H1 (cell line): ENCODE measurements around the gene DIDO1. TPM values are rescaled to one million over a fixed set of nuclear protein-coding genes. Genes with fewer than 3 reads are reported as not detected.
A peak's percentile ranks its signal among the peaks of the same experiment; 100 is the strongest.

Source experiments
- CTCF ChIA-PET: fragments of 300-600 bp; sonication (Branson Sonifier 250); formaldehyde crosslinking; loops from one replicate; lab custom pipeline; 2021; ENCODE audit not compliant: partially characterized antibody; lab: Charles Lee
- POLR2A ChIA-PET: fragments of 300-600 bp; sonication (Branson Sonifier 250); formaldehyde crosslinking; loops from one replicate; lab custom pipeline; 2021; ENCODE audit warnings: inconsistent platforms; ENCODE audit not compliant: partially characterized antibody; lab: Charles Lee
- DNase-seq, 2 experiments: peaks; one replicate each; pipeline versions ENCODE4 v3.0.0 to v3.0.0-alpha.2; 2010 to 2022; ENCODE audit warnings: low spot score in 2 of 2, low read depth in 1 of 2, mixed read lengths in 1 of 2
- FAIRE-seq: peaks from 2 replicates; lab custom pipeline; 2011; peaks lifted over from hg19 to GRCh38; lab: Jason Lieb, UNC
- H2AFZ ChIP-seq: 2 replicates; pipeline ENCODE4 v1.8.1; 2012; ENCODE audit warnings: low read length, inconsistent platforms
- H2AK5ac ChIP-seq: 2 replicates; pipeline ENCODE4 v1.6.1; 2013; ENCODE audit warnings: low read depth, low read length
- H2BK120ac ChIP-seq: replicated peaks from 2 replicates; pipeline ENCODE3; 2013; ENCODE audit warnings: low read depth, low read length, inconsistent platforms
- H2BK12ac ChIP-seq: 2 replicates; pipeline ENCODE4 v1.6.1; 2013; ENCODE audit warnings: low read depth, low read length
- H2BK15ac ChIP-seq: 2 replicates; pipeline ENCODE4 v1.6.1; 2013; ENCODE audit warnings: low read length
- H2BK20ac ChIP-seq: 2 replicates; pipeline ENCODE4 v1.6.1; 2013; ENCODE audit warnings: low read length
- H2BK5ac ChIP-seq: 2 replicates; pipeline ENCODE4 v1.6.1; 2013; ENCODE audit warnings: low read depth, low read length
- H3K14ac ChIP-seq: 2 replicates; pipeline ENCODE4 v1.6.1; 2013; ENCODE audit warnings: inconsistent platforms; ENCODE audit not compliant: insufficient read length
- H3K18ac ChIP-seq: 2 replicates; pipeline ENCODE4 v1.6.1; 2013; ENCODE audit warnings: low read length; ENCODE audit errors: extremely low read depth
- H3K23ac ChIP-seq: 2 replicates; pipeline ENCODE4 v1.6.1; 2013; ENCODE audit warnings: inconsistent platforms; ENCODE audit not compliant: insufficient read length
- H3K23me2 ChIP-seq: 2 replicates; pipeline ENCODE4 v1.6.1; 2013; ENCODE audit warnings: low read depth, low read length
- H3K27ac ChIP-seq: 2 replicates; pipeline ENCODE4 v1.6.1; 2011; ENCODE audit warnings: low read depth, low read length, inconsistent platforms
- H3K27me3 ChIP-seq, 4 experiments: replicated peaks in 1 of 4; 1 replicate in 1 of 4; 2 replicates in 3 of 4; pipeline versions ENCODE4 v1.6.1 to v1.8.1; 2011 to 2013; ENCODE audit warnings: low read length in 3 of 4, mild to moderate bottlenecking in 3 of 4, inconsistent platforms in 2 of 4, mixed read lengths in 2 of 4, moderate library complexity in 1 of 4; ENCODE audit not compliant: control insufficient read depth in 3 of 4, insufficient read depth in 3 of 4; ENCODE audit errors: extremely low read depth in 1 of 4
- H3K36me3 ChIP-seq, 4 experiments: 2 replicates each; pipeline versions ENCODE4 v1.6.1 to v1.8.1; 2011 to 2013; ENCODE audit warnings: mild to moderate bottlenecking in 4 of 4, low read length in 3 of 4, moderate library complexity in 2 of 4, control low read depth in 1 of 4, inconsistent platforms in 1 of 4; ENCODE audit not compliant: insufficient read depth in 4 of 4, control insufficient read depth in 2 of 4
- H3K4ac ChIP-seq: replicated peaks from 2 replicates; pipeline ENCODE3; 2013; ENCODE audit warnings: low read length, low read depth, mixed read lengths, inconsistent platforms; ENCODE audit not compliant: insufficient read length
- H3K4me1 ChIP-seq, 4 experiments: replicated peaks in 1 of 4; 1 replicate in 1 of 4; 2 replicates in 3 of 4; pipeline versions ENCODE4 v1.6.1 to v1.8.1; 2011 to 2013; ENCODE audit warnings: low read length in 3 of 4, inconsistent platforms in 2 of 4, mixed read lengths in 1 of 4; ENCODE audit not compliant: insufficient read depth in 4 of 4, control insufficient read depth in 3 of 4
- H3K4me2 ChIP-seq, 2 experiments: 2 replicates each; pipeline versions ENCODE4 v1.6.1 to v1.8.1; 2011 to 2013; ENCODE audit warnings: low read depth in 2 of 2, low read length in 2 of 2, control low read depth in 1 of 2, inconsistent platforms in 1 of 2, mild to moderate bottlenecking in 1 of 2; ENCODE audit not compliant: insufficient read depth in 1 of 2
- H3K4me3 ChIP-seq, 4 experiments: fragments of 200-600, 300-600 bp in 1 of 4; sonication (generic), shearing (Covaris generic), sonication (Bioruptor Twin) in 1 of 4; 2 replicates each; pipeline versions ENCODE4 v1.5.1 to v1.8.1; 2011 to 2016; ENCODE audit warnings: low read length in 4 of 4, low read depth in 3 of 4, control low read depth in 2 of 4, inconsistent platforms in 2 of 4, mild to moderate bottlenecking in 2 of 4, mixed read lengths in 1 of 4, moderate library complexity in 1 of 4; ENCODE audit not compliant: insufficient read depth in 2 of 4; ENCODE audit errors: extremely low read depth in 1 of 4
- H3K56ac ChIP-seq: replicated peaks from 2 replicates; pipeline ENCODE3; 2013; ENCODE audit warnings: low read depth, mild to moderate bottlenecking, mixed read lengths, low read length, inconsistent platforms; ENCODE audit not compliant: insufficient read length
- H3K79me1 ChIP-seq: 2 replicates; pipeline ENCODE4 v1.6.1; 2013; ENCODE audit warnings: low read depth, low read length, control low read depth
- H3K79me2 ChIP-seq, 2 experiments: 2 replicates each; pipeline versions ENCODE4 v1.6.1 to v1.8.1; 2012 to 2013; ENCODE audit warnings: low read length in 2 of 2, mild to moderate bottlenecking in 2 of 2, inconsistent platforms in 1 of 2; ENCODE audit not compliant: insufficient read depth in 2 of 2, control insufficient read depth in 1 of 2
- H3K9ac ChIP-seq, 4 experiments: replicated peaks in 1 of 4; 1 replicate in 1 of 4; 2 replicates in 3 of 4; pipeline versions ENCODE4 v1.6.1 to v1.8.1; 2011 to 2013; ENCODE audit warnings: low read depth in 3 of 4, low read length in 3 of 4, control low read depth in 2 of 4, mild to moderate bottlenecking in 2 of 4, moderate library complexity in 2 of 4, inconsistent platforms in 1 of 4; ENCODE audit errors: extremely low read depth in 1 of 4
- H3K9me3 ChIP-seq, 2 experiments: 2 replicates each; pipeline versions ENCODE4 v1.6.1 to v1.8.1; 2012 to 2013; ENCODE audit warnings: mild to moderate bottlenecking in 2 of 2, moderate library complexity in 2 of 2, control low read depth in 1 of 2, inconsistent platforms in 1 of 2, low read depth in 1 of 2, low read length in 1 of 2, mixed read lengths in 1 of 2; ENCODE audit not compliant: insufficient read depth in 2 of 2
- H4K20me1 ChIP-seq, 2 experiments: replicated peaks in 1 of 2; 2 replicates each; pipeline versions ENCODE3 to v1.8.1; 2011 to 2013; ENCODE audit warnings: inconsistent platforms in 2 of 2, low read length in 2 of 2, mild to moderate bottlenecking in 1 of 2; ENCODE audit not compliant: insufficient read depth in 2 of 2, control insufficient read depth in 1 of 2
- H4K5ac ChIP-seq: 2 replicates; pipeline ENCODE4 v1.6.1; 2013; ENCODE audit warnings: low read length, low read depth, mixed read lengths, inconsistent platforms; ENCODE audit not compliant: insufficient read length
- H4K8ac ChIP-seq: 2 replicates; pipeline ENCODE4 v1.8.0; 2013; ENCODE audit warnings: mild to moderate bottlenecking, moderate library complexity, low read length, inconsistent platforms; ENCODE audit not compliant: insufficient read depth; ENCODE audit errors: extremely low read depth
- H4K91ac ChIP-seq: replicated peaks from 2 replicates; pipeline ENCODE3; 2013; ENCODE audit warnings: low read length, mixed read lengths, inconsistent platforms; ENCODE audit not compliant: insufficient read length
- BACH1 ChIP-seq: IDR thresholded peaks from 2 replicates; pipeline ENCODE4 v1.6.1; 2012; ENCODE audit warnings: low read length, improper control_type of control experiment
- PHF8 ChIP-seq: fragments of 200-600 bp; sonication (generic); conservative IDR thresholded peaks from 2 replicates; pipeline ENCODE4 v1.7.1; 2012; ENCODE audit warnings: low read depth, mild to moderate bottlenecking, inconsistent platforms, low read length, moderate library complexity
- POLR2A ChIP-seq, 2 experiments: IDR thresholded peaks; 1 replicate in 1 of 2; 2 replicates in 1 of 2; pipeline ENCODE4 v1.6.1; 2011; ENCODE audit warnings: low read depth in 2 of 2, low read length in 2 of 2, mild to moderate bottlenecking in 2 of 2; ENCODE audit errors: control extremely low read depth in 1 of 2
- POLR2AphosphoS5 ChIP-seq: IDR thresholded peaks from 2 replicates; pipeline ENCODE4 v1.6.1; 2011; ENCODE audit warnings: low read depth, low read length
- WGBS, 2 experiments: shearing (Covaris generic) in 1 of 2; methylation state at CpG; one replicate each; pipeline versions ENCODE4 v1.1.6 to v1.1.7; 2013 to 2015; ENCODE audit warnings: low lambda C conversion rate in 2 of 2, mixed read lengths in 2 of 2, inconsistent platforms in 1 of 2, low coverage in 1 of 2, missing lambda C conversion rate in 1 of 2; ENCODE audit not compliant: insufficient replicate concordance in 2 of 2, insufficient coverage in 1 of 2, insufficient read length in 1 of 2; ENCODE audit errors: extremely low coverage in 1 of 2, missing lambda C conversion rate in 1 of 2; 5-methylcytosine and 5-hydroxymethylcytosine counted together
- polyA plus RNA-seq, 7 experiments: library from polyadenylated mRNA; depleted of rRNA in 3 of 7; stranded (reverse) in 5 of 7; unstranded in 2 of 7; fragments of >200 nt in 5 of 7; fragments of 200-250 nt in 2 of 7; gene quantifications; 1 replicate in 5 of 7; 2 replicates in 1 of 7; 4 replicates in 1 of 7; pipeline versions ENCODE4 v1.2.1 to v1.2.3, GENCODE V29; 2011 to 2013; ENCODE audit warnings: missing spikeins in 2 of 7, mixed read lengths in 2 of 7
- total RNA-seq: library from RNA; stranded (reverse); fragmentation: NEBNext Ultra II Directional; extraction: Animal tissue kit (Norgen Biotek cat#: 25700); gene quantifications from 2 replicates; pipeline ENCODE4 v1.2.1, GENCODE V29; 2021
- TF ChIP-seq, protein P1 (sequence below), 3 experiments: IDR thresholded peaks; 1 replicate in 2 of 3; 2 replicates in 1 of 3; pipeline versions ENCODE4 v1.5.1 to v1.6.1; 2011; ENCODE audit warnings: low read length in 3 of 3, mild to moderate bottlenecking in 3 of 3, inconsistent platforms in 2 of 3, low read depth in 1 of 3, moderate library complexity in 1 of 3; ENCODE audit not compliant: insufficient read depth in 1 of 3; ENCODE audit errors: control extremely low read depth in 1 of 3

Gene DIDO1
- total and polyA plus RNA-seq, 2 of the 8 experiments (the other 6 are each of a cell fraction or from before 2014, with no cell fraction given) = 53.6 to 82.8 TPM

- Histone ChIP-seq H2BK120ac (no peak overlapping the region), H2BK12ac (no peak overlapping the region), H3K9me3 (no peaks in the 10 kb centered on the region), H3K23me2 (no peaks in the 10 kb centered on the region), H3K4me2 (no peak overlapping the region), H3K23ac (no peak overlapping the region), H4K91ac (no peak overlapping the region), H2BK5ac (0 out of 2 replicates have a peak overlapping the region, but pooled peaks have one; percentile 3), H2BK20ac (no peak overlapping the region), H3K79me1 (no peaks in the 10 kb centered on the region), H3K56ac (no peak overlapping the region), H3K14ac (no peak overlapping the region), H3K18ac (no peak overlapping the region), H4K20me1 (peaks cover 0 to 15% of the 10 kb centered on the region in 2 experiments), H3K36me3 (peaks cover 24 to 42% (median 31%) of the 10 kb centered on the region in 4 experiments), H3K9ac (no peak overlapping the region), H2BK15ac (no peak overlapping the region), H3K4ac (no peak overlapping the region), H3K79me2 (no peaks in the 10 kb centered on the region), H2AK5ac (no peak overlapping the region), H3K4me3 (no peak overlapping the region), H4K8ac (no peak overlapping the region), H4K5ac (no peak overlapping the region), H2AFZ (no peak overlapping the region), H3K27me3 (no peaks in the 10 kb centered on the region), H3K4me1 (peaks cover 9 to 18% (median 15%) of the 10 kb centered on the region in 4 experiments), H3K27ac (no peak overlapping the region)
- POLR2A ChIA-PET = interaction anchor here (1.2 to 9.9 kb wide), 18 partner anchors 9 to 204 kb away, joined by 3 to 88 read pairs (median 6); partner anchors contain the start of genes DIDO1, GID8 and TCFL5
- DNase-seq (no peak), FAIRE-seq (no peak)
- CTCF ChIA-PET = interaction anchor here (0.7 to 5.8 kb wide), 16 partner anchors 9 to 157 kb away, joined by 3 to 56 read pairs (median 5); no protein-coding TSS in a partner anchor
- TF ChIP-seq PHF8 (no peak), POLR2A (IDR thresholded peaks at IDR 0.05; ENCODE audit: control extremely low read depth in 1 of 2, low read depth in 2 of 2, low read length in 2 of 2) (peak; percentile 19 to 21; a peak in 2 of 3 replicates), POLR2AphosphoS5 (0 out of 2 replicates have a peak, but pooled peaks have one; percentile 9), BACH1 (no peak)
- TF ChIP-seq, protein P1, sequence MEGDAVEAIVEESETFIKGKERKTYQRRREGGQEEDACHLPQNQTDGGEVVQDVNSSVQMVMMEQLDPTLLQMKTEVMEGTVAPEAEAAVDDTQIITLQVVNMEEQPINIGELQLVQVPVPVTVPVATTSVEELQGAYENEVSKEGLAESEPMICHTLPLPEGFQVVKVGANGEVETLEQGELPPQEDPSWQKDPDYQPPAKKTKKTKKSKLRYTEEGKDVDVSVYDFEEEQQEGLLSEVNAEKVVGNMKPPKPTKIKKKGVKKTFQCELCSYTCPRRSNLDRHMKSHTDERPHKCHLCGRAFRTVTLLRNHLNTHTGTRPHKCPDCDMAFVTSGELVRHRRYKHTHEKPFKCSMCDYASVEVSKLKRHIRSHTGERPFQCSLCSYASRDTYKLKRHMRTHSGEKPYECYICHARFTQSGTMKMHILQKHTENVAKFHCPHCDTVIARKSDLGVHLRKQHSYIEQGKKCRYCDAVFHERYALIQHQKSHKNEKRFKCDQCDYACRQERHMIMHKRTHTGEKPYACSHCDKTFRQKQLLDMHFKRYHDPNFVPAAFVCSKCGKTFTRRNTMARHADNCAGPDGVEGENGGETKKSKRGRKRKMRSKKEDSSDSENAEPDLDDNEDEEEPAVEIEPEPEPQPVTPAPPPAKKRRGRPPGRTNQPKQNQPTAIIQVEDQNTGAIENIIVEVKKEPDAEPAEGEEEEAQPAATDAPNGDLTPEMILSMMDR (IDR thresholded peaks at IDR 0.05; ENCODE audit: control extremely low read depth in 1 of 3, insufficient read depth in 1 of 3, low read depth in 1 of 3, low read length in 3 of 3) = 0 out of 4 replicates have a peak, but pooled peaks of 1 of the 3 experiments have one; percentile 0
- WGBS, 2 experiments = 89% methylated on average over 16 of the region's 16 CpGs; no CpG with 5 or more reads in 1 of the 2 experiments
Observed at GRCh38 chr20:62898093-62898964, 28.0 kb downstream of the DIDO1 start.
